H1 (cell line): ENCODE data around the gene VWF. TPM values are rescaled to one million over a fixed set of nuclear protein-coding genes. Genes with fewer than 3 reads are reported as not detected.

Experiments used
- CTCF ChIA-PET: fragments of 300-600 bp; sonication (Branson Sonifier 250); formaldehyde crosslinking; loops from one replicate; lab custom pipeline; 2021; ENCODE audit not compliant: partially characterized antibody; lab: Charles Lee
- POLR2A ChIA-PET: fragments of 300-600 bp; sonication (Branson Sonifier 250); formaldehyde crosslinking; loops from one replicate; lab custom pipeline; 2021; ENCODE audit warnings: inconsistent platforms; ENCODE audit not compliant: partially characterized antibody; lab: Charles Lee
- DNase-seq, 2 experiments: peaks; one replicate each; pipeline versions ENCODE4 v3.0.0 to v3.0.0-alpha.2; 2010 to 2022; ENCODE audit warnings: low spot score in 2 of 2, low read depth in 1 of 2, mixed read lengths in 1 of 2
- FAIRE-seq: peaks from 2 replicates; lab custom pipeline; 2011; peaks lifted over from hg19 to GRCh38; lab: Jason Lieb, UNC
- H2AFZ ChIP-seq: 2 replicates; pipeline ENCODE4 v1.8.1; 2012; ENCODE audit warnings: low read length, inconsistent platforms
- H2AK5ac ChIP-seq: 2 replicates; pipeline ENCODE4 v1.6.1; 2013; ENCODE audit warnings: low read depth, low read length
- H2BK120ac ChIP-seq: replicated peaks from 2 replicates; pipeline ENCODE3; 2013; ENCODE audit warnings: low read depth, low read length, inconsistent platforms
- H2BK12ac ChIP-seq: 2 replicates; pipeline ENCODE4 v1.6.1; 2013; ENCODE audit warnings: low read depth, low read length
- H2BK15ac ChIP-seq: 2 replicates; pipeline ENCODE4 v1.6.1; 2013; ENCODE audit warnings: low read length
- H2BK20ac ChIP-seq: 2 replicates; pipeline ENCODE4 v1.6.1; 2013; ENCODE audit warnings: low read length
- H2BK5ac ChIP-seq: 2 replicates; pipeline ENCODE4 v1.6.1; 2013; ENCODE audit warnings: low read depth, low read length
- H3K14ac ChIP-seq: 2 replicates; pipeline ENCODE4 v1.6.1; 2013; ENCODE audit warnings: inconsistent platforms; ENCODE audit not compliant: insufficient read length
- H3K18ac ChIP-seq: 2 replicates; pipeline ENCODE4 v1.6.1; 2013; ENCODE audit warnings: low read length; ENCODE audit errors: extremely low read depth
- H3K23ac ChIP-seq: 2 replicates; pipeline ENCODE4 v1.6.1; 2013; ENCODE audit warnings: inconsistent platforms; ENCODE audit not compliant: insufficient read length
- H3K23me2 ChIP-seq: 2 replicates; pipeline ENCODE4 v1.6.1; 2013; ENCODE audit warnings: low read depth, low read length
- H3K27ac ChIP-seq: 2 replicates; pipeline ENCODE4 v1.6.1; 2011; ENCODE audit warnings: low read depth, low read length, inconsistent platforms
- H3K27me3 ChIP-seq, 4 experiments: replicated peaks in 1 of 4; 1 replicate in 1 of 4; 2 replicates in 3 of 4; pipeline versions ENCODE4 v1.6.1 to v1.8.1; 2011 to 2013; ENCODE audit warnings: low read length in 3 of 4, mild to moderate bottlenecking in 3 of 4, inconsistent platforms in 2 of 4, mixed read lengths in 2 of 4, moderate library complexity in 1 of 4; ENCODE audit not compliant: control insufficient read depth in 3 of 4, insufficient read depth in 3 of 4; ENCODE audit errors: extremely low read depth in 1 of 4
- H3K36me3 ChIP-seq, 4 experiments: 2 replicates each; pipeline versions ENCODE4 v1.6.1 to v1.8.1; 2011 to 2013; ENCODE audit warnings: mild to moderate bottlenecking in 4 of 4, low read length in 3 of 4, moderate library complexity in 2 of 4, control low read depth in 1 of 4, inconsistent platforms in 1 of 4; ENCODE audit not compliant: insufficient read depth in 4 of 4, control insufficient read depth in 2 of 4
- H3K4ac ChIP-seq: replicated peaks from 2 replicates; pipeline ENCODE3; 2013; ENCODE audit warnings: low read length, low read depth, mixed read lengths, inconsistent platforms; ENCODE audit not compliant: insufficient read length
- H3K4me1 ChIP-seq, 4 experiments: replicated peaks in 1 of 4; 1 replicate in 1 of 4; 2 replicates in 3 of 4; pipeline versions ENCODE4 v1.6.1 to v1.8.1; 2011 to 2013; ENCODE audit warnings: low read length in 3 of 4, inconsistent platforms in 2 of 4, mixed read lengths in 1 of 4; ENCODE audit not compliant: insufficient read depth in 4 of 4, control insufficient read depth in 3 of 4
- H3K4me2 ChIP-seq, 2 experiments: 2 replicates each; pipeline versions ENCODE4 v1.6.1 to v1.8.1; 2011 to 2013; ENCODE audit warnings: low read depth in 2 of 2, low read length in 2 of 2, control low read depth in 1 of 2, inconsistent platforms in 1 of 2, mild to moderate bottlenecking in 1 of 2; ENCODE audit not compliant: insufficient read depth in 1 of 2
- H3K4me3 ChIP-seq, 4 experiments: fragments of 200-600, 300-600 bp in 1 of 4; sonication (generic), shearing (Covaris generic), sonication (Bioruptor Twin) in 1 of 4; 2 replicates each; pipeline versions ENCODE4 v1.5.1 to v1.8.1; 2011 to 2016; ENCODE audit warnings: low read length in 4 of 4, low read depth in 3 of 4, control low read depth in 2 of 4, inconsistent platforms in 2 of 4, mild to moderate bottlenecking in 2 of 4, mixed read lengths in 1 of 4, moderate library complexity in 1 of 4; ENCODE audit not compliant: insufficient read depth in 2 of 4; ENCODE audit errors: extremely low read depth in 1 of 4
- H3K56ac ChIP-seq: replicated peaks from 2 replicates; pipeline ENCODE3; 2013; ENCODE audit warnings: low read depth, mild to moderate bottlenecking, mixed read lengths, low read length, inconsistent platforms; ENCODE audit not compliant: insufficient read length
- H3K79me1 ChIP-seq: 2 replicates; pipeline ENCODE4 v1.6.1; 2013; ENCODE audit warnings: low read depth, low read length, control low read depth
- H3K79me2 ChIP-seq, 2 experiments: 2 replicates each; pipeline versions ENCODE4 v1.6.1 to v1.8.1; 2012 to 2013; ENCODE audit warnings: low read length in 2 of 2, mild to moderate bottlenecking in 2 of 2, inconsistent platforms in 1 of 2; ENCODE audit not compliant: insufficient read depth in 2 of 2, control insufficient read depth in 1 of 2
- H3K9ac ChIP-seq, 4 experiments: replicated peaks in 1 of 4; 1 replicate in 1 of 4; 2 replicates in 3 of 4; pipeline versions ENCODE4 v1.6.1 to v1.8.1; 2011 to 2013; ENCODE audit warnings: low read depth in 3 of 4, low read length in 3 of 4, control low read depth in 2 of 4, mild to moderate bottlenecking in 2 of 4, moderate library complexity in 2 of 4, inconsistent platforms in 1 of 4; ENCODE audit errors: extremely low read depth in 1 of 4
- H3K9me3 ChIP-seq, 2 experiments: 2 replicates each; pipeline versions ENCODE4 v1.6.1 to v1.8.1; 2012 to 2013; ENCODE audit warnings: mild to moderate bottlenecking in 2 of 2, moderate library complexity in 2 of 2, control low read depth in 1 of 2, inconsistent platforms in 1 of 2, low read depth in 1 of 2, low read length in 1 of 2, mixed read lengths in 1 of 2; ENCODE audit not compliant: insufficient read depth in 2 of 2
- H4K20me1 ChIP-seq, 2 experiments: replicated peaks in 1 of 2; 2 replicates each; pipeline versions ENCODE3 to v1.8.1; 2011 to 2013; ENCODE audit warnings: inconsistent platforms in 2 of 2, low read length in 2 of 2, mild to moderate bottlenecking in 1 of 2; ENCODE audit not compliant: insufficient read depth in 2 of 2, control insufficient read depth in 1 of 2
- H4K5ac ChIP-seq: 2 replicates; pipeline ENCODE4 v1.6.1; 2013; ENCODE audit warnings: low read length, low read depth, mixed read lengths, inconsistent platforms; ENCODE audit not compliant: insufficient read length
- H4K8ac ChIP-seq: 2 replicates; pipeline ENCODE4 v1.8.0; 2013; ENCODE audit warnings: mild to moderate bottlenecking, moderate library complexity, low read length, inconsistent platforms; ENCODE audit not compliant: insufficient read depth; ENCODE audit errors: extremely low read depth
- H4K91ac ChIP-seq: replicated peaks from 2 replicates; pipeline ENCODE3; 2013; ENCODE audit warnings: low read length, mixed read lengths, inconsistent platforms; ENCODE audit not compliant: insufficient read length
- ASH2L ChIP-seq: fragments of 200-600, 300-600 bp; sonication (generic); IDR thresholded peaks from one replicate; pipeline ENCODE4 v1.7.1; 2017; ENCODE audit warnings: low read length
- BACH1 ChIP-seq: IDR thresholded peaks from 2 replicates; pipeline ENCODE4 v1.6.1; 2012; ENCODE audit warnings: low read length, improper control_type of control experiment
- CTBP2 ChIP-seq: IDR thresholded peaks from 2 replicates; pipeline ENCODE4 v1.7.0; 2011; ENCODE audit warnings: borderline replicate concordance, mild to moderate bottlenecking, moderate library complexity, mixed read lengths, low read length; ENCODE audit not compliant: insufficient read depth, insufficient read length
- FOSL1 ChIP-seq: IDR thresholded peaks from 2 replicates; pipeline ENCODE4 v1.6.1; 2011; ENCODE audit warnings: mild to moderate bottlenecking, low read depth, low read length, moderate library complexity; ENCODE audit not compliant: insufficient read depth
- GTF2F1 ChIP-seq: IDR thresholded peaks from 2 replicates; pipeline ENCODE4 v1.6.1; 2012; ENCODE audit warnings: low read depth, low read length, improper control_type of control experiment, borderline replicate concordance
- HDAC6 ChIP-seq: IDR thresholded peaks from one replicate; pipeline ENCODE4 v1.7.1; 2012; ENCODE audit warnings: low read depth, mild to moderate bottlenecking, inconsistent platforms, low read length, moderate library complexity
- KDM4A ChIP-seq: IDR thresholded peaks from one replicate; pipeline ENCODE4 v1.7.1; 2012; ENCODE audit warnings: low read depth, mild to moderate bottlenecking, moderate library complexity, low read length, inconsistent platforms; ENCODE audit not compliant: severe bottlenecking
- KDM5A ChIP-seq: fragments of 200-600 bp; IDR thresholded peaks from 2 replicates; pipeline ENCODE4 v1.7.1; 2012; ENCODE audit warnings: mild to moderate bottlenecking, low read length, inconsistent platforms, mixed read lengths
- MAFK ChIP-seq: IDR thresholded peaks from 2 replicates; pipeline ENCODE4 v1.6.1; 2012; ENCODE audit warnings: low read depth, mild to moderate bottlenecking, improper control_type of control experiment, low read length
- POLR2A ChIP-seq, 2 experiments: IDR thresholded peaks; 1 replicate in 1 of 2; 2 replicates in 1 of 2; pipeline ENCODE4 v1.6.1; 2011; ENCODE audit warnings: low read depth in 2 of 2, low read length in 2 of 2, mild to moderate bottlenecking in 2 of 2; ENCODE audit errors: control extremely low read depth in 1 of 2
- POLR2AphosphoS5 ChIP-seq: IDR thresholded peaks from 2 replicates; pipeline ENCODE4 v1.6.1; 2011; ENCODE audit warnings: low read depth, low read length
- SRF ChIP-seq: IDR thresholded peaks from 2 replicates; pipeline ENCODE4 v1.6.1; 2011; ENCODE audit warnings: mild to moderate bottlenecking, low read depth, low read length, moderate library complexity
- TCF12 ChIP-seq: IDR thresholded peaks from 2 replicates; pipeline ENCODE4 v1.6.1; 2011; ENCODE audit warnings: low read depth, mild to moderate bottlenecking, low read length
- WGBS, 2 experiments: shearing (Covaris generic) in 1 of 2; methylation state at CpG; one replicate each; pipeline versions ENCODE4 v1.1.6 to v1.1.7; 2013 to 2015; ENCODE audit warnings: low lambda C conversion rate in 2 of 2, mixed read lengths in 2 of 2, inconsistent platforms in 1 of 2, low coverage in 1 of 2, missing lambda C conversion rate in 1 of 2; ENCODE audit not compliant: insufficient replicate concordance in 2 of 2, insufficient coverage in 1 of 2, insufficient read length in 1 of 2; ENCODE audit errors: extremely low coverage in 1 of 2, missing lambda C conversion rate in 1 of 2; 5-methylcytosine and 5-hydroxymethylcytosine counted together
- polyA plus RNA-seq, 7 experiments: library from polyadenylated mRNA; depleted of rRNA in 3 of 7; stranded (reverse) in 5 of 7; unstranded in 2 of 7; fragments of >200 nt in 5 of 7; fragments of 200-250 nt in 2 of 7; gene quantifications; 1 replicate in 5 of 7; 2 replicates in 1 of 7; 4 replicates in 1 of 7; pipeline versions ENCODE4 v1.2.1 to v1.2.3, GENCODE V29; 2011 to 2013; ENCODE audit warnings: missing spikeins in 2 of 7, mixed read lengths in 2 of 7
- total RNA-seq: library from RNA; stranded (reverse); fragmentation: NEBNext Ultra II Directional; extraction: Animal tissue kit (Norgen Biotek cat#: 25700); gene quantifications from 2 replicates; pipeline ENCODE4 v1.2.1, GENCODE V29; 2021

Gene VWF
- total and polyA plus RNA-seq, 2 of the 8 experiments (the other 6 are each of a cell fraction or from before 2014, with no cell fraction given) = 0.39 to 0.60 TPM

GRCh38 chr12:6074427-6074826 is 50.0 kb downstream of the VWF start:
- ChIA-PET CTCF (interaction anchor here (0.6 to 1.3 kb wide), 8 partner anchors 10 to 1134 kb away, joined by 3 to 7 read pairs (median 4); no protein-coding TSS in a partner anchor), POLR2A (interaction anchor here (4.3 kb wide), 1 partner anchor 10 kb away, joined by 18 read pairs; no protein-coding TSS in a partner anchor)
- Histone ChIP-seq H3K27me3 (no peaks in the 10 kb centered on the region), H3K23ac (no peak overlapping the region), H3K36me3 (no peaks in the 10 kb centered on the region), H3K27ac (no peak overlapping the region), H3K4me2 (0 out of 4 replicates have a peak overlapping the region, but pooled peaks of 1 of the 2 experiments have one; percentile 12), H3K9me3 (no peaks in the 10 kb centered on the region), H3K4me1 (peaks cover 0 to 13% (median 7%) of the 10 kb centered on the region in 4 experiments; a peak in 4 of 7 replicates), H4K5ac (no peak overlapping the region), H2BK15ac (no peak overlapping the region), H3K9ac (no peak overlapping the region; a peak in 1 of 7 replicates), H2AFZ (peak overlapping the region; percentile 72; the same call in 1 of the 2 replicates), H4K8ac (no peak overlapping the region), H3K14ac (no peak overlapping the region), H3K23me2 (no peaks in the 10 kb centered on the region), H3K79me1 (no peaks in the 10 kb centered on the region), H3K4ac (no peak overlapping the region), H2BK5ac (0 out of 2 replicates have a peak overlapping the region, but pooled peaks have one; percentile 35), H2AK5ac (no peak overlapping the region), H2BK120ac (no peak overlapping the region), H3K79me2 (no peaks in the 10 kb centered on the region), H4K91ac (no peak overlapping the region), H4K20me1 (no peaks in the 10 kb centered on the region), H3K4me3 (no peak overlapping the region), H3K18ac (no peak overlapping the region), H3K56ac (no peak overlapping the region), H2BK20ac (no peak overlapping the region), H2BK12ac (peak overlapping the region; percentile 87; the same call in 1 of the 2 replicates)
- no peak for FAIRE-seq
- no peak for DNase-seq
- TF ChIP-seq SRF (no peak), POLR2A (IDR thresholded peaks at IDR 0.05; ENCODE audit: control extremely low read depth in 1 of 2, low read depth in 2 of 2, low read length in 2 of 2) (no peak), TCF12 (no peak), BACH1 (no peak), KDM5A (no peak), FOSL1 (no peak), MAFK (no peak), ASH2L (no peak), HDAC6 (no peak), KDM4A (no peak), GTF2F1 (no peak), CTBP2 (no peak), POLR2AphosphoS5 (no peak)
- 73% methylated on average over 3 of the region's 4 CpGs; no CpG with 5 or more reads in 1 of the 2 experiments for WGBS, 2 experiments
